GM19099 (cell line): ENCODE measurements around the gene RETN.

ENCODE experiments used
- POLR2A ChIP-seq: IDR thresholded peaks from 3 replicates; pipeline ENCODE4 v1.6.1; 2011; ENCODE audit warnings: low read depth; ENCODE audit not compliant: insufficient read length; ENCODE audit errors: extremely low read depth

Gene RETN

GRCh38 chr19:7685546-7686445 is 16.9 kb downstream of the RETN start:
- no peak for TF ChIP-seq POLR2A

DNA sequence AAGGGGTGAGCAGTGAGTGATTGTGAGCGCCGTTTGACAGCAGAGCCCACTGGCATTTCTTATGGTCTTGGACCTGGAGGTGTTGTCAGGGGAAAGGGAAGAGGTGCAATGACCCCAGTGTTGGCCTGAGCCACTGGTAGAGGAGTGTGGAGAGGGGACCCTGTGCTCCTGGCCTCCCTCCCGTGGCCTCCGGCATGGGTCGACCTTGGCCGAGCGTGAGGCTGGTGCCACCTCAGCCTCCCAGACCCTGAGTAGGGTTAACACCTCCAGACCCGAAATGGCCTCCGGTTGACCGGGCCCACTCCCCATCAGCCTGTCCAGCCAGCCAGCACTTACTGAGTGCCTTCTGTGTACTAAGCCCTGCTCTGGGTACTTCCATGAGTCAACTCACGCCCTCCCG is 18.3 kb downstream of the RETN start:
- no peak for TF ChIP-seq POLR2A

- TF ChIP-seq POLR2A, result no peak
Observed at GRCh38 chr19:7689165-7689564, 20.3 kb downstream of the RETN start.

DNA sequence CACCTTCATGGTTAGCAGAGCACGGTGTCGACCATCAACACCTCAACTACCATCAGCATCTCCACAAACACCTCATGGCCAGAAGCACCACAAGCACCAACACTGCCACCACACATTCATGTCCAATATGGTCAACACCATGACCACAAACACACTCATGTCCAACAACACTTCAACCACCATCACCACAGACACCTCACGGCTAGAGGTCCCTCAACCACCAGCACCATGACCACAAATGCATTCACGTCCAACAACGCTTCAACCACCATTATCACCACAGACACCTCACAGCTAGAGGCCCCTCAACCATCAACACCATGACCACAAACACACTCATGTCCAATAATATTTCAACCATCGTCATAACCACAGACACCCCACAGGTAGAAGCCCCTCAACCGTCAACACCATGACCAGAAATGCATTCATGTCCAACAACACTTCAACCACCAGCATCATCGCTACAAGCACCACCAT is 22.0 kb downstream of the RETN start:
- TF ChIP-seq POLR2A, result no peak

DNA sequence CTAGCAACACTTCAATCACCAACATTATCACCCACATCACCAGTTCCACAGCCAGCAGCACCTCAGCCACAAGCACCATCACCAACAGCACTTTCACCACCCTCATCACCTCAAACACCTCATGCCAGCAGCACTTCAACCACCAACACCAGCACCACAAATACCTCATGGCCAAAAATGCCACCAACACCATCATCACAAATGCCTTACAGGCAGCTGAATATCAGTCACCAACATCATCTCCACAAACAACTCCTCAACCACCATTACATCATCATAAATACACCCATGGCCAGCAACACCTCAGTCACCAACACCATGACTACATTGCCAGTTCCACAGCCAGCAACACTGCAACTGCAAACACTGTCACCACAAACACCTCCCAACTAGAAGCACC is 22.6 kb downstream of the RETN start:
- no peak for TF ChIP-seq POLR2A

GRCh38 chr19:7692417-7693088 is 23.7 kb downstream of the RETN start:
- no peak for TF ChIP-seq POLR2A

- TF ChIP-seq POLR2A, result no peak
Observed at GRCh38 chr19:7694499-7694898, 25.6 kb downstream of the RETN start.

DNA sequence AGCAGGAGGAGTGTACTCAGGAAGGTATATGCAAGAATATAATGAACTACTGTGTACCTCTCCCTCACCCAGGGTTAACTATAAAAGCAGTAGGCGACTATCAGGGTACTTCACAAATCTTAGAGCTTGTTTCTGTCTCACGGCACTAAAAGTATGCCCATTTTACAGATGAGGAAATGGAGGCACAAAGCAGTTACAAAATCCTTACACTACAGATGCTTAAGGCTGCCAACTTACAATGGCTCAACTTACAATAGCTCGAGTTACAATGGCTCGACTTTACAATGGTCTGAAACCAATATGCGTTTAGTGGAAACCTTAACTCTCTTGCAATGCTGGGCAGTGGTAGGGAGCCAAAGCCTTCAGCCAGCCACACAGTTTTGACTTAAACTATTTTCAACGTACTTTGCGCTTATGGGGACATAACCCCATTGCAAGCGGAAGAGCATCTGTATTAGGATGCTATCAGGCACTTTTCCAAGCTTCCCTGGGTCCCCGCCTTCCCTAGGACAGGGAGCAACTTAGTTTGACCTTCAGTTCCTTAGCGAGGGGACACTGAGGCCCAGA is 29.0 kb downstream of the RETN start:
- no peak for TF ChIP-seq POLR2A

- TF ChIP-seq POLR2A, result no peak
Observed at GRCh38 chr19:7698583-7698982, 29.7 kb downstream of the RETN start.

DNA sequence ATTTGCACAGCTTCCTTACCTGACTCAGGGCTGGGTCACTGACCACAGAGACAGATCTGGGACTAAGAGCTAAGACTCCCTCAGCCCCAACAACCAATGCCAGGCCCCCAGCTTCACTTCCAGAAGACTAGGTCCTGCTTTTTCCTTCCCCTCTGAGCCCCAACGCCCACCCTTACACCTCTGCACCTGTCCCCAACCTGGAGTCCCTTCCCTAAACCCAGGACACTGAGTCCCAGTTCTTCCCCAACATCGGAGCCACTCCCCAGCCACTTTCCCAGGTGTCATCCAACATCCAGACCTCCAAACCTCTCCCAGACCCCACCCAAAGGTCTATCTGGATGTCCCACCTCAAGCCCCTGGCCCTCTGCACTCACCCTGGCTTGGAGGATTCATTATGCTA is 30.2 kb downstream of the RETN start:
- no peak for TF ChIP-seq POLR2A

DNA sequence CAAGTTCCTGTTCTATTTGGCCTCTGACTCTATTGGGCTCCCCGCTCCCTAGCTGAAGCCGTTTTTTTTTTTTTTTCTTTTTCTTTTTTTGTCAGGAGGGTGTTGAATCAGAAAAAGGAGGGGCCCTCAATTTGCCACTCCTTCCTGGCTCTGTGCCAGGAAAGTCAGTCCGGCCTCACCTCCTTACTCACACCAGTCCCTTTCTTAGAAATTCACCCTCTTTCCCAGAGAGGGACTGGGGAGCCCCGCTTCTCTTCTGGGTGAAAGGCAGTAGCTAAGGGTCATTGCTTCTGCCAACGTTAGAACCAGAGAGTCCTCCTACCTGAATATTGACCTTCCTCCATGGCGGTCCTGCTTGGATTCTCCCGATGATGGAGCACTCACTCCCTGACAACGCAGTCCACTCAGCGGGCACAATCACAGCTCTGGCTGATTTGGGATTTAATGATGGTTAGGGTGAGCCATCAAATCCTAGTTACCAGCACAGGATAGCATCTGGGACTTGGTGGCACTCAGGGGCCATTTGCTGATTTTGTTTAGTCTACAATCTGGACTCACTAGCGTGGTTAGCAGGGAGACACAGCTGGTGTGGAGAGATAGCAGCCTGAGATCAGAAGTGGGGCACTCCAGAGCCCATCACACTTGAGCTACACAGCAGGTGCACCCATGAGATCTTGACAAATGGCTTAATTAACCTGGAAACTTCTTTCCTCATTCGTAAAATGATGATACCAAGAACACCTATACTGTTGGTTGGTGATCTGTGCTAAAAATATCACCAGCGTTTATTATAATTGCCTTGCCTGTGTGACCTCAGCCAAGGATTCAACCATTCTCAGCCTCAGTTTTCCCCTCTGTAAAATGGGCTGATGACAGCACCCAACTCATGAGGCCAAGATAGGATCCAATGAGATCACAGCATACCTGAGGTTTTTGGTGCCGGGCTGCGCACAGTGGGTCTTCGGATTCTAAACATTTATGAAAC is 30.9 kb downstream of the RETN start:
- TF ChIP-seq POLR2A, result peak; percentile 37

DNA sequence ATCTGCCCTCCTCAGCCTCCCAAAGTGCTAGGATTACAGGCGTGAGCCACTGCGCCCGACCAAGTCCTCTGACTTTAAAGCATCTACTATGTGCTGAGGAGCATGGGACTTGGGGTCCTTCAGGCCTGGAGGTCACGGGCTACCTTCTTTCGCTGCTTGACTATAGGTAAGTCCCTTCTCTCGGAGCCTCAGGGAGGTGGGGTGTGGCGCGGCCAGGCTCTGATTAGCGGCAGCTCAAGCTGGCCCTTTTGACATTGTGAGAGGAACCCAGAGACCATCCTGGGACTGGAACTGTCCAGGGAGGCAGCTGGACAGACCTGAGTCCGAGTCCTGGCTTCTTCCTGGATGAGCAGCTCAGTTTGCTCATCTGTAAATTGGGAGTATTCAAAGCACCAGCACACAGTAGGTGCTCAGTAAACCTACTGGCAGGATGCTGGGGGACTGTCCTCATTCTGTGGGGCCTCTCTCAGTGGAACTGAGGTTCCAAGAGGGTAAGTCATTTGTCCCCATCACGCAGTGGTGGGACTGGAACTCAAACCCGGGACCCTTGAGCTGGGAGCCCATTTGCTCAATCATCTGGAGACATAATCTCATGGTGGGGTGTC is 32.3 kb downstream of the RETN start:
- TF ChIP-seq POLR2A, result no peak

DNA sequence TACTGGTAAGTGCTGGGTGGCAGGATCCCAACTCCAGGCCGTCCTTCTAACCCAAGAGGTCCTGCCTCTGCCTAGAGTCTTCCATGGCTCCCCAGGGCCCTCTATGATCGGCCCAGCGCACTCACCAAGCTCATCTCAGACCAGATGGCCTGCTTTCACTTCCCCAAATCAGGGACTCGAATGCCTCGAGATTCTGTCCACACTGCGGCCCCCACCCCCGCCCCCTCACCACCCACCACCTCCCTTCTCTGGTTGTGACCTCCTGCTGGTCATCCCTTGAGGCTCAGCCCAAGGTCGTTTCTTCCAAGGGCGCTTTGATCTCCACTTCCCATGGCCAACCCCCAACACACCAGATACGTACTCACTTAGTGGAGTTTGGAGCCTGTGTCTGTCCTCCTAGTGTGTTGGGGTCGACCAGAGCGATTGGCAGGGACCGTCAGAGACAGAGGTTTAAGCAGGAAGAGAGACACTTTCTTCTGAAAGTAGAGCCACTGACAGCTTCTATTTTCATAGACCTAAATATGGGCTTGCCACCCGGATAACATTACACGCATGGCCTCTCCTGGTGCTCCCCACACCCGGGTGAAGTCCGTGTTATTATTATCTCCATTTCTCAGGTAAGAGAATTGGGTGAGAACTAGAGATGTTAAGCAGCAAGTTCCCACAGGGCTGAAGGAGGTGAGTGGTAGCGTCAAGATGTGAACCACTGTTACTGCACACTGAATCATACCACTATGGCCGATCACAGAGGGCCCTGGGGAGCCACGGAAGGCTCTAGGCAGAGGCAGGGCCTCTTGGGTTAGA is 33.0 kb downstream of the RETN start, which contains the start of gene FCER2:
TSS of gene FCER2 (minus strand) at position 478 of the 804 bp plus-strand sequence. CDS start 2,371 bp downstream, outside the sequence.
- TF ChIP-seq POLR2A, result peak; percentile 27
